ENCODE measurements around the gene SPTBN4. TPM values are rescaled to one million over a fixed set of nuclear protein-coding genes. Genes with fewer than 3 reads are reported as not detected.

The SPTBN4 gene
- total RNA-seq, 2 experiments from 2014 or later, result 0.39 to 0.40 TPM

DNA sequence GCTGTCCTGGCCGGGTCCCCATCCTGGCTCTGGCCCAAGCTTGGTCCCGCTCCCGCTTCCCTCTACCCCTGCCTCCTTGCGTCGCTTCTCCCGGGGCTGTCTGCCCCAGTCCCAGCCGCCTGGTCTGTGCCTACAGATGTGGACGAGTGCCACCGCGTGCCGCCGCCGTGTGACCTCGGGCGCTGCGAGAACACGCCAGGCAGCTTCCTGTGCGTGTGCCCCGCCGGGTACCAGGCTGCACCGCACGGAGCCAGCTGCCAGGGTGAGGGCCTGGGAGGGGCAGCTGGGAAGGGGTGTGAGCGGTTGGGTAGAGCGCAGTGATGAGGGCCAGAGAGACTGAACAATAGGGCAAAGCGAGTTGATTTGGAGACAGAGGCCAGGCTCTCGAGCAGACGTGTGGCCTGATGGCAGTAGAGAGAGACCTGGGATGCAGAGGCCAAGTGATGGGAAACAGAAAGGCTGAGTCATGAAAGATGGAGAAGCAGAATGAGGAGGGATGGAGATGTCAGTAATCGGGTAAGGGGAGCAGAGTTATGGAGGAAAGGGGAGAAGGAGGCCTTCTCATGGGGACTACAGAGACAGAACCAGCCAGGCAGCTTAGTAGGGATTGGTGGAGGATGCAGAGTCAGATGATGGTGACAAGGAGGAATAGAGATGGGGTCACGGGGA is 143.7 kb downstream of the SPTBN4 start:
- H3K4me1 Mint-ChIP-seq, result peaks cover 33% of the 10 kb centered on the region

GRCh38 chr19:40611096-40611495 is 144.3 kb downstream of the SPTBN4 start:
- peaks cover 3% of the 10 kb centered on the region for H3K36me3 Mint-ChIP-seq
- ATAC-seq (ENCODE audit: low read depth) (no peak), DNase-seq (no peak)
- H3K27ac Mint-ChIP-seq, result peak overlapping the region; percentile 84
- POLR2A ChIA-PET, result interaction anchor here (1.6 kb wide), 1 partner anchor 167 kb away, joined by 9 read pairs; the partner anchor contains the start of gene RAB4B
- no peaks in the 10 kb centered on the region for H3K27me3 Mint-ChIP-seq
- peak overlapping the region; percentile 76 for H3K4me3 Mint-ChIP-seq
- no peaks in the 10 kb centered on the region for H3K9me3 Mint-ChIP-seq
- peaks cover 33% of the 10 kb centered on the region for H3K4me1 Mint-ChIP-seq

More for the DNA sequence above, 143.7 kb downstream of the SPTBN4 start:
- ATAC-seq (ENCODE audit: low read depth) (no peak), DNase-seq (peak; percentile 66)
- Mint-ChIP-seq H3K9me3 (no peaks in the 10 kb centered on the region), H3K27me3 (no peaks in the 10 kb centered on the region), H3K4me3 (peak overlapping the region; percentile 76), H3K36me3 (no peaks in the 10 kb centered on the region), H3K27ac (peak overlapping the region; percentile 84)
- POLR2A ChIA-PET, result interaction anchor here (0.7 to 1.6 kb wide), 4 partner anchors 24 to 324 kb away, joined by 3 to 9 read pairs (median 4); partner anchors contain the start of genes RAB4B and SERTAD1

- Mint-ChIP-seq H3K27ac (peak overlapping the region; percentile 43), H3K9me3 (no peaks in the 10 kb centered on the region), H3K4me3 (peak overlapping the region; percentile 95), H3K36me3 (peaks cover 3% of the 10 kb centered on the region), H3K4me1 (peaks cover 31% of the 10 kb centered on the region), H3K27me3 (no peaks in the 10 kb centered on the region)
- POLR2A ChIA-PET, result no interaction called here
- no peak for ATAC-seq (ENCODE audit: low read depth)
- no peak for DNase-seq
Observed at GRCh38 chr19:40611900-40612698, 145.3 kb downstream of the SPTBN4 start.

DNA sequence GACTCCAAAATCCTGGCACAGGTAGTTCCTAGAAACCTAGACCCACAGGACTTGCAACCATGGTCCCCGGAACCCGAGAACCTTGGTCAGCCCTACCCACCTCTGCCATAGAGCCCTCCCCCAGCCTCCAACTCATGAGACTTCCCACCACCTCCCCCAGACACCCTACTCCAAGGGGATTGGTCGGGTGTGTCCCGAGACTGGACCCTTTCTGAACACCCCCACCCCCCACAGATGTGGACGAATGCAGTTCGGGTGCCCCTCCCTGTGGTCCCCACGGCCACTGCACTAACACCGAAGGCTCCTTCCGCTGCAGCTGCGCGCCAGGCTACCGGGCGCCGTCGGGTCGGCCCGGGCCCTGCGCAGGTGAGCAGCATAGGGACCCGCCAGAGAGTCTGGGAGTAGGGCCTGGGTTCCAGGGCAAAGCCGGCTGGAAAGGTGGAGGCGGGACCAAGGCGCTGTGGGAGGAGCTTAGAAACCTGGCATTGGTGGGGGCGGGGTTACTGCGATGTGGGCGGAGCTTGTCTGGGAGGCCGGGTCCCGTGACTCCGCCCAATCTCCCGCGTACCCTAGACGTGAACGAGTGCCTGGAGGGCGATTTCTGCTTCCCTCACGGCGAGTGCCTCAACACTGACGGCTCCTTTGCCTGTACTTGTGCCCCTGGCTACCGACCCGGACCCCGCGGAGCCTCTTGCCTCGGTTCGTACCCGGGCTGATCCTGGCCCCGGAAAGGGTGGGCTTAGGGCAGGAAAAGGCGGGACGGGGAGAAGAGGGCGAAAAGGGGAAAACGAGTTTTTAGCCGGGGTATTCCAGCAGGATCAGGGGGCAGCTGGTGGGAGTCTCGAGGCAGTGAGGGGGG is 146.3 kb downstream of the SPTBN4 start:
- peak overlapping the region; percentile 96 for H3K27ac Mint-ChIP-seq
- H3K4me3 Mint-ChIP-seq, result peak overlapping the region; percentile 95
- peaks cover 29% of the 10 kb centered on the region for H3K4me1 Mint-ChIP-seq
- DNase-seq (peak; percentile 86), ATAC-seq (ENCODE audit: low read depth) (no peak)
- POLR2A ChIA-PET, result interaction anchor here (0.6 to 3.0 kb wide), 7 partner anchors 9 to 1177 kb away, joined by 3 to 38 read pairs (median 3); partner anchors contain the start of genes BLVRB, EGLN2 and RPS16
- H3K9me3 Mint-ChIP-seq, result no peaks in the 10 kb centered on the region
- H3K36me3 Mint-ChIP-seq, result peaks cover 3% of the 10 kb centered on the region
- H3K27me3 Mint-ChIP-seq, result no peaks in the 10 kb centered on the region

- Mint-ChIP-seq H3K4me1 (peaks cover 26% of the 10 kb centered on the region), H3K36me3 (peaks cover 3% of the 10 kb centered on the region), H3K27me3 (no peaks in the 10 kb centered on the region), H3K9me3 (no peaks in the 10 kb centered on the region), H3K27ac (peak overlapping the region; percentile 96), H3K4me3 (peak overlapping the region; percentile 95)
- DNase-seq, result peak; percentile 85
- POLR2A ChIA-PET, result interaction anchor here (0.5 to 3.0 kb wide), 5 partner anchors 9 to 185 kb away, joined by 3 to 38 read pairs (median 3); partner anchors contain the start of genes BLVRB, EGLN2 and LTBP4
- peak; percentile 61 for ATAC-seq (ENCODE audit: low read depth)
Observed at GRCh38 chr19:40613690-40614621, 147.2 kb downstream of the SPTBN4 start.

- Mint-ChIP-seq H3K4me3 (peak overlapping the region; percentile 95), H3K27ac (peak overlapping the region; percentile 96), H3K36me3 (peaks cover 8% of the 10 kb centered on the region), H3K9me3 (no peaks in the 10 kb centered on the region), H3K4me1 (peaks cover 23% of the 10 kb centered on the region), H3K27me3 (no peaks in the 10 kb centered on the region)
- DNase-seq (peak; percentile 78), ATAC-seq (ENCODE audit: low read depth) (peak; percentile 19)
- POLR2A ChIA-PET, result interaction anchor here (1.3 to 3.0 kb wide), 2 partner anchors 10 to 14 kb away, joined by 3 to 38 read pairs; no protein-coding TSS in a partner anchor
Observed at GRCh38 chr19:40614622-40615411, 148.0 kb downstream of the SPTBN4 start.

- H3K4me3 Mint-ChIP-seq, result no peak overlapping the region
- POLR2A ChIA-PET, result no interaction called here
- no peak for DNase-seq
- H3K36me3 Mint-ChIP-seq, result peaks cover 12% of the 10 kb centered on the region
- no peak overlapping the region for H3K27ac Mint-ChIP-seq
- H3K9me3 Mint-ChIP-seq, result no peaks in the 10 kb centered on the region
- ATAC-seq (ENCODE audit: low read depth), result no peak
- H3K4me1 Mint-ChIP-seq, result peaks cover 13% of the 10 kb centered on the region
- H3K27me3 Mint-ChIP-seq, result no peaks in the 10 kb centered on the region
Observed at GRCh38 chr19:40616178-40616577, 149.4 kb downstream of the SPTBN4 start.

DNA sequence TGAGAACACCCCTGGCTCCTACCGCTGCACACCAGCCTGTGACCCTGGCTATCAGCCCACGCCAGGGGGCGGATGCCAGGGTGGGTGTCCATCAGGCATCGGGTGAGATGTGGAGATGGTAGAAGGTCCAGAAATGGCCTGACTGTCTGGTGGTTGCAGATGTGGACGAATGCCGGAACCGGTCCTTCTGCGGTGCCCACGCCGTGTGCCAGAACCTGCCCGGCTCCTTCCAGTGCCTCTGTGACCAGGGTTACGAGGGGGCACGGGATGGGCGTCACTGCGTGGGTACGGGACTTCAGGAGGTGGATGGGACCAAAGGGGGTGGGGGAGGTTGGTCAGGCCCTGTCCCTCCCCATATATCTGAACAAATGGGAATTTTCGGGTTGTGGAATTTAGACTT is 150.1 kb downstream of the SPTBN4 start:
- H3K36me3 Mint-ChIP-seq, result peaks cover 18% of the 10 kb centered on the region

GRCh38 chr19:40617961-40618360 is 151.2 kb downstream of the SPTBN4 start:
- Mint-ChIP-seq H3K27me3 (no peaks in the 10 kb centered on the region), H3K36me3 (peaks cover 20% of the 10 kb centered on the region), H3K4me3 (no peak overlapping the region), H3K9me3 (no peaks in the 10 kb centered on the region), H3K27ac (no peak overlapping the region), H3K4me1 (peaks cover 9% of the 10 kb centered on the region)
- DNase-seq (no peak), ATAC-seq (ENCODE audit: low read depth) (no peak)
- POLR2A ChIA-PET, result interaction anchor here (1.0 kb wide), 1 partner anchor 17 kb away, joined by 3 read pairs; no protein-coding TSS in a partner anchor

More for the DNA sequence above, 150.1 kb downstream of the SPTBN4 start:
- no peak overlapping the region for H3K4me3 Mint-ChIP-seq
- H3K27me3 Mint-ChIP-seq, result no peaks in the 10 kb centered on the region
- DNase-seq, result no peak
- H3K27ac Mint-ChIP-seq, result no peak overlapping the region
- H3K4me1 Mint-ChIP-seq, result peaks cover 13% of the 10 kb centered on the region
- no peaks in the 10 kb centered on the region for H3K9me3 Mint-ChIP-seq
- POLR2A ChIA-PET, result no interaction called here
- ATAC-seq (ENCODE audit: low read depth), result no peak

DNA sequence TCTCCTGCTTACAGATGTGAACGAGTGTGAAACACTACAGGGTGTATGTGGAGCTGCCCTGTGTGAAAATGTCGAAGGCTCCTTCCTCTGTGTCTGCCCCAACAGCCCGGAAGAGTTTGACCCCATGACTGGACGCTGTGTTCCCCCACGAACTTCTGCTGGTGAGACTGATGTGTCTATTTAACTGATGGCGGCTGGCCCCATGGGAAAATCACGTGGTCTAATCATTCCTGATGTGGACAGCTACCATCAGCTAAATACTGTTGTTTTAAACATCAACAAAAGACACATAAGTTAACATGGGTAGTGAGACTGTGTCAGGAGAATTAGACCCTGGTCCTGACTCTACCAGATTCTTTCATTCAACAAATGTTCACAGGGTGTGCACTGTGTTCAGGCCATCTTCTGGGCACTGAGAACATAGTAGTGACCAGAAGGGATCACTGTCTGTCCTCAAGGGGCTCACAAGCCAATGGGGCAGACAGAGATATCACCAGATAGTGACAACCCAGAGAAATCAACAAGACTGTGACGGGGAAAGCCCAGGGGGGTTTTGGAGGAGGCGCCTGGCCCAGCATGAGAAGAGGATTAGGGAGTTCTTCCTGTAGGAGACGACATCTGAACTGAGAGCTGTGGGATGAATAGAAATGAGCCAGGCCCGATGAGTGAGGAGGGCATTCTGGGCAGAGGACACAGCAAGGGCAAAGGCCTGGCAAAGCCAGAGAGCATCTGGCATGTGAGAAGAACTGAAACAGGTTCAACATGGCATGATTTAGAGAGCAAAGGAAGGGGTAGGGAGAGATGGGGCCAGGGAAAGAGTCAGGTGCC is 152.7 kb downstream of the SPTBN4 start:
- H3K27ac Mint-ChIP-seq, result peak overlapping the region; percentile 65
- ATAC-seq (ENCODE audit: low read depth) (no peak), DNase-seq (no peak)
- H3K4me1 Mint-ChIP-seq, result peaks cover 9% of the 10 kb centered on the region
- H3K4me3 Mint-ChIP-seq, result no peak overlapping the region
- H3K9me3 Mint-ChIP-seq, result no peaks in the 10 kb centered on the region
- POLR2A ChIA-PET, result interaction anchor here (0.7 to 1.1 kb wide), 2 partner anchors 95 to 158 kb away, joined by 3 to 4 read pairs; no protein-coding TSS in a partner anchor
- no peaks in the 10 kb centered on the region for H3K27me3 Mint-ChIP-seq
- peaks cover 20% of the 10 kb centered on the region for H3K36me3 Mint-ChIP-seq

GRCh38 chr19:40620161-40620485 is 153.3 kb downstream of the SPTBN4 start:
- ATAC-seq (ENCODE audit: low read depth) (no peak), DNase-seq (no peak)
- Mint-ChIP-seq H3K4me3 (no peak overlapping the region), H3K9me3 (no peaks in the 10 kb centered on the region), H3K27ac (no peak overlapping the region), H3K27me3 (no peaks in the 10 kb centered on the region), H3K36me3 (peaks cover 24% of the 10 kb centered on the region), H3K4me1 (peaks cover 7% of the 10 kb centered on the region)
- POLR2A ChIA-PET, result interaction anchor here (1.1 kb wide), 1 partner anchor 157 kb away, joined by 4 read pairs; no protein-coding TSS in a partner anchor

Data from activated naive CD8-positive, alpha-beta T cell treated with anti-CD3 and anti-CD28 coated beads, Interleukin-2, amount 10 ng/mL, durations not matched to agents 7 days and 5 days (primary cell).